Hematopoietic multipotent progenitor cell treated with erythropoietin and hydrocortisone succinate and interleukin-3 and kit ligand, for 6 days (in vitro differentiated cells): ENCODE measurements around the gene PPP2R3A.
A peak's percentile ranks its signal among the peaks of the same experiment; 100 is the strongest.

Experiments used
- DNase-seq: peaks from one replicate; pipeline ENCODE4 v3.0.0-alpha.2; 2015

PPP2R3A gene

DNA sequence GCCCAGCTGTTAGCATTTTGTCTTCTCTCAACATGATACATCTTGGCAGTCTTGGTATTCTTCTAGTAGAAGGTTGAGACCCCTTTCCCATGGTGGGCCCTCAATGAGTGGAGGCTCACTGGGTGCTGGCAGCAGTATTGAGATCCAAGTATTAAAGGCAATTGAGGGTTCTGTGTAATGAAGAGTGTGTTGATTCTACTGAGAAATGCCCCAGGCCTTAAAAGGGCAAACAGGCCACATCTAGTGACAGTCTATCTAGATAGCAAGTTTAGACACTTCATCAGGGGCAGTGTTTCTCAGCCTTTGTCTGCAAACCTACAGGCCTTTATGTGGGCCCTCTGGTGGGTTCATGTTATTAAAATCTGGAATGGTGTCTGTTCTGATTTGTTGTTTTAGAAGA is 9.5 kb downstream of the PPP2R3A start:
- DNase-seq, result no peak

DNA sequence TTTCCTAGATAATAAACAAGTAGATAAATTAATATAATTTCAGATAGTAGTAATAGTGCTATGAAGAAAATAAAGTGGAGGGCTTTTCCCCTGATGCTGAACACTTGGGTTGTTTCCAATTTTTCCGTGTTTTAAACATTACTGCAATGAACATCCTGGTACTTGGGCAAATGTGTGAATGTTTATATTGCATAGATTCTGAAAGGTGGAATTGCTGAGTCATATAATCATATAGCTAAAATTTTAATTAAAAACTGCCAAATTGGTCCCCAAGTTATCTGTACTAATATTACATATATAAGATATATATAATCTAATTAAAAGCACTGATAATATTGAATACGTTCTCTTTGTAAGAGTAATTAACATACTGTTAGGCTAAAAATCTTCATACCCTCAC is 10.0 kb downstream of the PPP2R3A start:
- no peak for DNase-seq

DNA sequence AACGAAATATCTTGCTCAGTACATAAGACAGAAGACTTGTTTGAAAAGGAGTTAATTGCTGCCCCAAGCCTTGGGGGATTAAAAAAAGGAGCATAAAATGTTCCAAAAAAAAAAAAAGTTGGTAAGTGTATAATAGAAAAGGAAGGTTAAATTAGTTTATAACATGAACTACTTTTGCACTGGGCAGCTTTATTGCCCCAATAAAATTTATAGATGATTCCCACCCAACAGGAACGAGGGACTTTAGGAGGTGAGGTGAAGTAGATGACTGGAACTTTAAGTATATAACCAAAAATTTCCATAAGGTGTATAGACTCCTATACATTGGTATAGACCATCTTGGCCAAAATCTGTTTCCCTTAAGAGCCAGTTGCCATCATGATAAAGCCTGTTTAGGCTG is 14.8 kb downstream of the PPP2R3A start:
- DNase-seq, result no peak

DNA sequence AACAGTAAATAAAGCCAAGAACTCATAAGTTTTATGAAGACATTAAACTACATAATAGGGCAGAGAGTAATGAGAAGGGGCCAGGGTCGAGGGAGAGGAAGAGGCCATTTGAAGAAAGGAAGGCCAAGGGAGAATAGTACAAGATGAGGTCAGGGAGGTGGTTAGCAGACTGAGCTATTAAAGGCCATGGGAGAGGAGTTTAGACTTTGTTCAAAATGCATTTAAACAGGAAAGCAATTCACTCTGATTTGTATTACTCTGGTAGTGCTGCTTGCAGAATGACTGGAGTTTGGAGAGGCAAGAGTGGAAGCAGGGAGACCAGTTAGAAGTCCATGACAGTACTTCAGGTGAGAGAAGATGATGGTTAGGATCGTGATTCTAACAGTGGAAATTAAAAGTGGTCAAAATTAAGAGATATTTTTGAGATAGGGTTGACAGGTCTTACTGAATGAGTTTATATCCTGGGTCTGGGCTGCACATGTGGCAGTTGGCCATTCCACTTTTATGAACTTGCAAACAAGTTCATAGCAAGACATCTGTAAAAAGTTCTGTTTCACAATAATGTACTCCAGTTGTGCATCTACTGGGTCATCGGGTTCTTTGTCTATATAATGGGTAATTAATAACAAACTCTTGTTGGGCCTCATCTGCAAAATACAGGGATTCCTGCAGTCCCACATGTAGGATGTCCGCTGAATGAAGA is 16.3 kb downstream of the PPP2R3A start:
- no peak for DNase-seq

DNA sequence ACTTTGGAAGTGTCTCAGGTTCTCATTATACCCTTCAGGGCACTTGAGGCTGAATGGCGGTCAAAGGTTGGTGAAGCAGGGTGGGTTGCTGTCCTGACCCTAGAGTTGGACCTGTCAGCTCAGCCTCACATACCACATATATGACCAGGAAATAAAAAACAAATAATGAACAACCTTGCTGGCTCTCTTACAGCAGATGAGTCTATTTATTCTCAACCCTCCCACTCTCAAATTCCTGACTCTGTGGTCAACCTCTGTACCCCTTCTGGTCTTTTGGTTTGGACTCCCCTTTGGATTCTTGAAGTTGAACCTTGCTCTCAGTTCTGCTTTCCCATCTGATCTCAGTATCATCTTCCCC is 16.9 kb downstream of the PPP2R3A start:
- no peak for DNase-seq

DNA sequence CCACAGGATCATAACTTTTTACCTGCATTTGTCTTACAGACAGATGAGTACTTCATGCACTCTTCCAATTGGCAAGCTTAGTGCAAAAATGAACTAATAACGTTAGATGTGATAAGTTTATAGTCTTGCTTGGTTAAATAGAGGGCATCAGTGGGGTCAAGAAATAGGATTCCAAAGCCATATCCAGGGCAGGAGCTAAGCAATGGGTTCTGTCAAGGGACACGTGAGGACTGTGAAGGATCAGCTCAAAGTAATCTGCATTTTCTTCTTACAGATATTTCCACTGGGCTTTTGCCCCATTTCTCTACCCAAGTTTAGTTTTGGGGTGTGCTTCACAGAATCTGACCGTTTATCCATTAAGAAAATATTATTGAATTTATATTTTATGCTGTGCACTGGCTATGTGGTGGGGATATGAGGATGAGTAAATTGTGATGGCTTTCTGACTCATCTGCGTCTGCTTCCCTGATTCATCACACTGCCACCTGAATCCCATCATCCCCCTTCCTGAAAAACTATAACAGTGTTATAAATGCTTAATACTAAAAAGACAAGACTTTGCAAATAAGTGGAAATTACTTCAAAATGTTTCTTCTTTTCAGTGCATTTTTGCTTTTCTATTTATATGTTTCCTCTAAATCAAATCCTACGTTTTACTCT is 17.5 kb downstream of the PPP2R3A start:
- DNase-seq, result no peak

DNA sequence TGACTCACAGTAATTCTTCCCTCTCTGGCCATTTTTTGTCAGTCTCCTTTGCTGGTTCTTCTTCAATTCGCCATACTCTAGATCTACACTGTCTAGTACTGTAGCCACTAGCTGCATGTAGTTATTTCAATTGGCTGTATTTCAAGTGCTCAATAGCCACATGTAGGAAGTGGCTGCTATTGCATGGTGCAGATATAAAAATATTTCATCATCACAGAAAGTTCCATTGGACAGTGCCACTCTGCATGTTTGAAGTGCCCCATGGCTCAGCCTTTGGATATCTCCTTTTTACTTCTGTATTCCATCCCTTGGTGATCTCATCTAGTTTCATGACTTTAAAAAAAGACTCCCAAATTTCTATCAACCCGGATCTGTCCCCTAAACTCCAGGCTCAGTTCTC is 22.1 kb downstream of the PPP2R3A start:
- peak; percentile 10 for DNase-seq

DNA sequence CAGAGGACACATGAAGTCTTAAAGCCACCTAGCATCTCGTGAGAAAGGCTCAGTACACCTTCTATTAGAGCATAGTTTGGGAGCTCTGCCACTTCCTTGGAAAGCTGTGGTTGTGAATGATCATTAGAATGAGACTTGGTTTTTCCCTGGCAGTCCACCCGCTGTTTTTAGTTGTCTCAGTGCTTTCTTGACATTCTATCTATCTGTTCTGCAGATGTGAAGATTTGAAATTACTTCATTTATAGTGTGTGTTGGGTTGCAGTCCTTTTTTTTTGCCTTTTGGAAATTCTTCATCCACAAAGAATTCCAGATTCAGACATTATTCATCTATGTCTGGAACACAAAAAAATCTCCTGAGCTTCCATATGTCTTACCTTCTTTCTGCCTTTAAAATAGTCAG is 23.7 kb downstream of the PPP2R3A start:
- no peak for DNase-seq

DNA sequence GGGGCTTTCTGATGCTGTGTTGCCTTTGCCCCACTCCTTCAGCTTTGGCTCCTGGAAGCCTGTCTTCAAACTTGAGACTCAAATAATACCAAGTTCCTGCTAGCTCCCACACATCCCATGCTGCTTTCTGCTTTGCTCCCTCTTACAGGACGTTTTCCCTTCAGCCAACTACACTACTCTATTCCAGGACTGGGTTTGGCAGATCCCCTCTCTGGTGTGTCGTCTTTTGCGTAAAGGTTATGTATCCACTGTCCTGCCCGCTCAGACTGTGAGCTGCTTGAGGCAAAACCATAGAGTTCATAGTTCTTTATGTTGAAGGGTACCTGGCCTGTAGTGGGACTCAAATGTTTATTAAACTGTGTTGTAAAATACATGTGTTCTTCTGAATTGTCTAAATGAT is 25.4 kb downstream of the PPP2R3A start:
- DNase-seq, result no peak

DNA sequence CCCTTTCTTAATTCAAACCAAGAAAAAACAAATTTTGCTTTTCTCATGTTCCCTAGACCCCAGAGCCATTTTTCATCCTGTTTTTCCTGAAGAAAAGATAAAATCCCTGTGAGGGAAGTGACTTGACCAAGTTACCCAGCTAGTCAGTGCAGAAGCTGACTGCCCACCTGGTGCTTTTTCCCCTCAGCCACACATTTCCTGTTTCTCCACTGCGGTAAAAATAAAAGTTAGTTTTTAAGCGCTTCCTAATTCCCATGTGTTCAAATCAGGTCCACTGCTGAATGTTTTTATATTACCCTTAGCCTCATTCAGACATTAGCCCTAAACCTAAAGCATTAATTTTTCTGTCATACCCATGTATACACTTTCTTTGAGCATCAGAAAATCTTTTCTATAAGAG is 26.1 kb downstream of the PPP2R3A start:
- no peak for DNase-seq

DNA sequence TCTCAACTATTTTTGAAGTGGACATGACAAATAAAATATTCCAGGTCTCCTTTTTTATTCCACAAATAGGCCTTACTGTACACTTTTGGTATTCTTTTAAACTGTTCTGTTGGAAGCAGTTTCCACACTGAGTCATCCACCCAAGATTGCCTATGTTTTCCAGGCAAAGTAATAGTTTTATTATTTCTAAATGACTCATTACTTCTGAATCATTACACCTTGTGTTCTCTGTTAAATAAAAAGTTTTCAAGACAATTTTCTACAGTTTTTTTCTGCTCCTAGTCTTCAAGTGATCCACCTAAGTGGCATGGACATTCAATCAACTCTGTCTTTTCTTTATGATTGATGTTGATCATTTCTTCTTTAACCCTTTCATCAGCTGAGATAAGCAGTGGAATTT is 26.5 kb downstream of the PPP2R3A start:
- DNase-seq, result no peak

DNA sequence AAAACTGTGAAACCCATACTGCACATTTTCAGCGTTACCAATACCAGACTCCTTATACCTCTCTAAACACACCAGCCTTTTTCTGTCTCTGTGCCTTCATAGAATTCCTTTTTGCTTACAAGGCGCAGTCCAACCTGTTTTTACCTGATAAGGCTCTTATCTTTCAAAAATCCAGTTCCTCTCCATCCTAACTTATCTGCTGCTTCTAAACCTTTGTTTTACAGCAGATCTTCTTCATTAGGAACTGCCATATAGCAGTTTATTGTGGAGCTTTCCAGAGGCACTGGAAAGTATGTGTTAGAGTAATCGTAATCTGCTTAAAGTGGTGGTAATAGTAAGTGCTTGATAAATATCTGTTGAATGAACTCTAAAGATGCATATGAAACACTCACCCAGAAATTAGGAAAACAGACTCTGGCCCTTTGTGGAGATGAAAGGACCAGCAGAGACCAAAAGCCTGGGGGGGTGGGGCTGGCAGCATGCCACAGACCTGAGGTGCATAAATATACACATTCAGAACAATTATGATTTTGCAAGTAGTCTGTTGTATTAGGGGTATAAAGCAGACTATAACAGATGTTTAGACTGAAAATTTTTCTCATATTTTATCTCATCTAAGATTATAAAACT is 29.3 kb downstream of the PPP2R3A start:
- no peak for DNase-seq

DNA sequence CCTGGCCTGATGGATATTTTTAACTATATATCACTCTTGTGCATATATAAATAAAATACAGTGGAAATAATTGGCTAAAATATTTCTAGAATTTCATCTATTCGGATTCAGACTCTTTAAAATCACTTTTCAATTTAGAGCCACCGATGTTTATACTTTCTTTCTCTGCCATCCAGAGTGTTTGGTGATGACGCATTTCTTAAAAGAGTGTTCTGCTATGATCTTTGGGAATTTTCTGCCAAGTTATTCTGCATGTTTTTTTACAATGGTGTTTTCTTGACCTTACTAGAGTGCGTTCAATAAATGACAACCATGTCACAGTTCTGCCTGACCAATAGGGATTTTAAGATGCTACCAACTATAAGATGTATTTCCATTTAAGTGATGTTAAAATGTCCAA is 30.2 kb downstream of the PPP2R3A start:
- DNase-seq, result no peak

DNA sequence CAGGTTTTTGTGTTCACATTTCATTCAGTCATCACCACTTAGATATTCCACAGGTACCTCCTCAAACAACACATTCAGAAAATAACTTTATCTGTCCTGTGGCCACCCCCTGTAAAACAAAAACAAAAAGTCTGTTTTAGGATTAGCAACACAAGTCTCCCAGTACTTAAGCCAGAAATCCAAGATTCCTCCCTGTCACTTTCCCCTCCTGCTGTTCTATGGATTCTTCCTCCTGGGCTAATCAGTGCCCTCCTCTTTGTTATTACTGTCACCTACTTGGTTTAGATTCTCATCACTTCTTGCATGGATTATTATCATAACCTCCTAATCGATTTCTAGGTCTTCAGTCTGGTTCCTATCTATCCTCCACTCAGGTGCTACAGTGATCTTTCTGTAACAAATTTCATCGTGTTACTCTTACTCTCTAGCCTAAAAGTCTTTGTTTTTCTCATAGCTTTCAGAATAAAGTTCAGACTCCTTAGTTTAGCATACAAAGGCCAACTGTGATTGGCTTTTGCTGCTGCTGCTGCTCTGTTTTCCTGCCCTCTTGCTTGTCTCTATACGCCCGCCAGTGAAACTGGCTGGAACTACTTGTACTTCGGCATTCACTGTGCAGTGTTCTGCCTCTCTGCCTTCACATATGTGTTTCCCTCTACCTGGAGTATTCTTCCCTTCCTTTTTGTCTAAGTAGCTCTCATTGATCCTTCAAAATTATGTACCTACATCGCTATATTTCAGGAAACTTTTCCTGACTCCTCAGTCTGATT is 32.2 kb downstream of the PPP2R3A start:
- DNase-seq, result no peak

DNA sequence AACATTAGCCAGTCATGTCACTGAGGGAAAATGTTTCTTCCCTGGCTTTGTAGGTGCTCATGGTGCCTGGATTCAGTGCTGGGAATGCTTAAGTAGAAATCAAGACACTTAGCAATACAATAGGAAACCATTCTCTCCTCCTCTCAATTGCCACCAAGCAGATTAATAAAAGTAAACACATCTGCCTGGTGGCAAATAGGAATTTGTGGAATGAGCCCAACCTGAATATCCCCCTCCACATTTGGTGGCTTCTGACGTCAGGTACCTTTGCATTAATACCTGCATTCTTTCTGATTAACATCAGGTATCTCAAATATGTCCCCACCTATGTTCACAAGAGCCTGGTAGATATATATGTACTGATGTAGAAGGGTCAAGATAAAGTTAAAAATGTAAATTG is 42.7 kb downstream of the PPP2R3A start:
- DNase-seq, result no peak

DNA sequence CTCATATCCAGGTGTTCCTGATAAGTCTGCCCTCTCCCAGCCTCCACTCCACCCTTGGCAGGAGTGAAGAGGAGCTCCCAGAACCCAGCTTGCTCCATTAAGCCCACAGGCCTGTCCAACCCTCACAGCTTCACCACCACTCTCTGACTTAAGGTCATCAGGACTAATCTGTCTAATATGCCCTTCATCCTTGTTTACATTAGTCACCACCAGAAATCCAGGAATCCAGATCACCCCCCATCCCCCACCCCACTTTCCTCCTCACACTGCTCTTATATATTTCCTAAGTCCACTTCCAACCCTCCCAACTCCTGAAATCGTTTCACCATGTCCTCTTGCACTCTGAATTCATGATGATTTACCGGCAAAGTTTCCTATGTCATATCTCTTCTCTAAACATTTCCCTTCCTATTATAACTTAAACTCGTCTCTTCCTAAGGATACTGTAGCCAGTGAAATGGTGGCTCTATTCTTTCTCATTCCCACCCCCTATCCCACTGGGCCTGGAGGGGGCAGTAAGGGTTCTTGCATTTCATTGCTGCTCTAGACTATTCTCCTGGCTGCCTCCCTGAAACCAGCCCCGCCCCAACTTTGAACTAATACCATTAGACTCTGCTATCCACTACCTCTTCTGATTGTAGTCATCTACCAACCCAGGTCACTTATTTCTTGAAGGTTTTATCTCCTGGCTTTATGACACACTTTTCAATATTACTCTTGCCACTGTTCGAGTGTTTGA is 43.4 kb downstream of the PPP2R3A start:
- no peak for DNase-seq

DNA sequence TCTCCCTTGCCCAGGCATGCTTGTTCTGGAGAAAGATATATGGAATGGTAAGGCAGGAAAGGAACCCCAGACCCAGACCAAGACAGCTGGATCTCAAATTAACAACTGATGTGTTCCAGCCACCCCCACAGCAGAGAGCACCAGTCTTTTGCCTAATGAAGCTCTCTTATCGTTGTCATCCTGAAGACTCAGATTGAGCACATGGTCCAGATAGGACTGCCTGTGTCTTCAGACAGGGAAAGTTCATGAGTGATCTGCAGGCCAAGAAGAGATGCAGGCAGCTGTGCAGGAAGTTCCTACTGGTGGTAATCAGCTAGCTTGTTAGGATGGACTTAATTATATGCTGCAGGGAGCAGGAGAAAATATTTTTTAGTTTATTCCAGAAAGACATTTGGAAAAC is 53.3 kb downstream of the PPP2R3A start:
- DNase-seq, result no peak

DNA sequence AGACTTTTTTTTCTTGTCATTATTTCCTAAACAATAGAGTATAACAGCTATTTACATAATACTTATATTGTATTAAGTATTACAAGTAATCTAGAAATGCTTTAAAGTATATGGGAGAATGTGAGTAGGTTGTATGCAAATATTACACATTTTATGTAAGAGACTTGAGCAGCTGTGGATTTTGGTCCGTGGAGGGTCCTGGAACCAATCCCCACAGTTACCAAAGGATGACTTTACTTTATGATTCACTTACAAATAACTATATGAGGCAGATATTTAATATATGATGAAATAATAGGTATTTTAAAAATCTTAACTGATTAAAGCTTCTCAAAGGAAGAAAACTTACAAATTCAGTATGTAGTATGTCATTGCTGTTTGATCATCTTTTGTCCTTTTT is 56.3 kb downstream of the PPP2R3A start:
- no peak for DNase-seq

DNA sequence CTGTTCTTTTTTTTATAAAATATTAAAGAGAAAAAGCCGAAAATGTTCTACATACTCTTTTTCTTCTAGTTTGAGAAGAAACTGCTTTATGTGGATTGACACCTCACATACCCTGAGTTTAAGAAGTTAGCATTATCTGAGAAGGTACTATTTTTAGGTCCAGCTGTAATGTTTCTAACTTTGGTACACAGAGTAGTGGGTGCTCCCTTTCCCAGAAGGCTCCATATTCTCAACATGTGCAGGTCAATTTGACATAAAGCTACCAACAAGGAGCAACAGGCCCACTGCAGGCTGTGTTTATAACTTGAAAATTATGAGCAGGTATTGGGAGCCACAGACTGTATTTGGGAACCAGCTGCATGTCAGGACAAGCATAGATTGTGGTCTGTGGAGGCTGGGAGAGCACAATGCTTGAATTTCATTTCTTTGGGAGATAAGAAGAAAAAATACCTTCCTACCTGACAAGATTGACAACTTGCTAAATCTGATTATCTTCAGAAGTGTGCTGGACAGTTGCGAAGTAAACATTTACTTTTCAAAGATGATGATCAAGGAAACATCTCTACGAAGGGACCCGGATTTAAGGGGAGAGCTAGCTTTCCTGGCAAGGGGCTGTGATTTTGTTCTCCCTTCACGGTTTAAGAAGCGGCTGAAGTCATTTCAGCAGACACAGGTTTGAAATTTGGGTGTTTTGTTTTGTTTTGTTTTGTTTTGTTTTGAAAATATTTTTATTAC is 57.2 kb downstream of the PPP2R3A start:
- DNase-seq, result no peak

DNA sequence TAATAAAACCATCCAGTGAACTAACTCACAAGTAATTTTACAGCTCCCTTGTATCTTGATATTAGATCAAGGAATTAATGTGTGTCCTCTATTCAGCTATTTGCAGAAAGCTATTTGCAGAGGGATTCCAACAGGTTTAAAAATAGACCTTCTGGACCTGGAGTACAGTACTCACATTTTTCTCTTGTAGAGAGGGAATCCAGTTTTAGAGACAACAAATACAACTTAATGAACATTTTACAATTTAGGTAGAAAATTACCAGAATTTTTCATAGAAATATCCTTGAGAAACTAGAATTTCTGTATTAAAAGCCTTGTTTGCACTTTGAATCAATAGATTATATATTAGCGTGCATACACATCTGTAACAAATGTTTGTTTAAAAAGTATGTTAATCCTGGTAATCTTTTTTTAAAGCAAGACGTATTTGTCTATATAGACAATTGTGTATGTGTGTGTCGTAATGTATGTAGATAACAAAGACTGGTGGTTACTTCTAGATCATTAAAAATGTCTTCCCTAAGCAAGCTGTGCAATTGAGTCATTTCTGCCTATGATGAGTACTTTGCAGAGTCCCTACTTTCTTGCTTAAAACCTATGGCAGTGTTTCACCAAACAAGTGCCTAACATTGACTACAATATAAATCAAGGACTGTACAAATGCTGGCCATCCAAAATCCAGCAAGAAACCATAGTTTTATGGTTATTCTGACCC is 57.9 kb downstream of the PPP2R3A start:
- no peak for DNase-seq

DNA sequence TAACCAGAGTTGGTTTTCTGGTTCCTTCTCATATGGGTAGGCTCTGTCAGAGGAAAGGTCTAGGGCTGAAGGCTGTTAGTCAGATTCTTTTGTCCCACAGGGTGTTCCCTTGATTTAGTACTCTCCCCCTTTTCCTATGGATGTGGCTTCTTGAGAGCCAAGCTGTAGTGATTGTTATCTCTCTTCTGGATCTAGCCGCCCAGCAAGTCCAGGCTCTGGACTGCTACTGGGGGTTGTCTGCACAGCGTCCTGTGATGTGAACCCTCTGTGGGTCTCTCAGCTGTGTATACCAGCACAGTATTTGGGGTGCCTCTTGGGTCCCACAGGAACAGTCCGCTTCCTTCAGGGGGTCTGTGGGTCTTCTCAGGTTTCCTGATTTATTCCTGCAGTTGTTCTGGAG is 70.8 kb downstream of the PPP2R3A start:
- DNase-seq, result no peak

DNA sequence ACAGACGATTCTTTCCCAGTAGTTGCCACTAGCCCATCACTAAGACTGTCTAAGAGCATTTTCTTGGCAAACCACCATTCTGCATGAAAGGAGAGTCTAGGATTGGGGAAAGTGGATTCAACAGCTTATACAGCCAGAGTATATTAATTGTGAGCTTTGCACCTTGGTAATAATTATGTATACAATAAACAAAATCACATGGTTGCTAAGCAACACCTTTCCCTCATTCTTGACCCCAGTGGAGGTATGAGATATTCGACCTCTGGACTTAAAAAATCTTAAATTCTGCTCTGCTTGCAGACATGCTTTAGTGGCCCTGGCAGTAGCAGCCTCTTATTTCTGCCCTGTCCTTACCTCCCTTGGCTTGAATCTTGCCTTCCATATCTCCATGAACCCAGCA is 73.1 kb downstream of the PPP2R3A start:
- DNase-seq, result no peak
